ENCODE data around the gene ITGA11.

The ITGA11 gene

GRCh38 chr15:68311859-68312557 is 120.0 kb downstream of the ITGA11 start:
- Histone ChIP-seq H3K9me3 (no peaks in the 10 kb centered on the region), H3K4me3 (no peak overlapping the region), H3K4me1 (peaks cover 0 to 76% (median 27%) of the 10 kb centered on the region in 4 donors), H3K27ac (peak overlapping the region; percentile 70 to 79), H3K27me3 (no peaks in the 10 kb centered on the region), H3K36me3 (peaks cover 15 to 65% (median 26%) of the 10 kb centered on the region in 3 donors)
- intact Hi-C loops (cut with DNase I; ENCODE audit: low total_unique reads): no loop called here
- DNase-seq: peak in 1 of 2 donors; percentile 48
- no peak for TF ChIP-seq CTCF (IDR thresholded peaks at IDR 0.05)

GRCh38 chr15:68311464-68311835 is 120.5 kb downstream of the ITGA11 start:
- Histone ChIP-seq H3K4me3 (no peak overlapping the region), H3K27ac (peak overlapping the region; percentile 70 to 79), H3K9me3 (no peaks in the 10 kb centered on the region), H3K27me3 (no peaks in the 10 kb centered on the region), H3K4me1 (peaks cover 0 to 79% (median 31%) of the 10 kb centered on the region in 4 donors), H3K36me3 (peaks cover 15 to 60% (median 26%) of the 10 kb centered on the region in 3 donors)
- peak in 1 of 2 donors; percentile 16 for DNase-seq
- TF ChIP-seq CTCF (IDR thresholded peaks at IDR 0.05): no peak
- intact Hi-C loops (cut with DNase I; ENCODE audit: low total_unique reads): no loop called here

GRCh38 chr15:68310804-68311463 is 121.0 kb downstream of the ITGA11 start:
- intact Hi-C loops (cut with DNase I; ENCODE audit: low total_unique reads): no loop called here
- TF ChIP-seq CTCF (IDR thresholded peaks at IDR 0.05): no peak

GRCh38 chr15:68310178-68310803 is 121.7 kb downstream of the ITGA11 start:
- Histone ChIP-seq H3K4me1 (peaks cover 0 to 73% (median 28%) of the 10 kb centered on the region in 4 donors), H3K36me3 (peaks cover 19 to 55% (median 28%) of the 10 kb centered on the region in 3 donors), H3K9me3 (no peaks in the 10 kb centered on the region), H3K27me3 (no peaks in the 10 kb centered on the region), H3K27ac (peak overlapping the region; percentile 70 to 79), H3K4me3 (no peak overlapping the region)
- peak; percentile 41 to 78 for DNase-seq
- intact Hi-C loops (cut with DNase I; ENCODE audit: low total_unique reads): no loop called here
- TF ChIP-seq CTCF (IDR thresholded peaks at IDR 0.05): no peak

More at GRCh38 chr15:68310804-68311463, 121.0 kb downstream of the ITGA11 start:
- no peak overlapping the region for H3K4me3 ChIP-seq
- no peaks in the 10 kb centered on the region for H3K27me3 ChIP-seq
- peak; percentile 17 to 66 for DNase-seq
- peak overlapping the region; percentile 70 to 79 for H3K27ac ChIP-seq
- H3K36me3 ChIP-seq: peaks cover 15 to 55% (median 26%) of the 10 kb centered on the region in 3 donors
- peaks cover 0 to 79% (median 31%) of the 10 kb centered on the region in 4 donors for H3K4me1 ChIP-seq
- no peaks in the 10 kb centered on the region for H3K9me3 ChIP-seq

- no peaks in the 10 kb centered on the region for H3K9me3 ChIP-seq
- peaks cover 0 to 63% (median 27%) of the 10 kb centered on the region in 4 donors for H3K4me1 ChIP-seq
- peak overlapping the region; percentile 70 to 79 for H3K27ac ChIP-seq
- H3K36me3 ChIP-seq: peaks cover 29 to 44% (median 34%) of the 10 kb centered on the region in 3 donors
- no peaks in the 10 kb centered on the region for H3K27me3 ChIP-seq
- H3K4me3 ChIP-seq: no peak overlapping the region
- intact Hi-C loops (cut with DNase I; ENCODE audit: low total_unique reads): loop anchor here (5.0 to 10.0 kb wide), 4 partner anchors 57 to 368 kb away; no protein-coding TSS in a partner anchor
- no peak for DNase-seq
- TF ChIP-seq CTCF (IDR thresholded peaks at IDR 0.05): no peak
These were observed 122.9 kb downstream of the ITGA11 start for GRCh38 chr15:68309024-68309423.

Data from tibial artery (tissue), 4 donors.